ENCODE measurements around the gene CARS1. TPM values are rescaled to one million over a fixed set of nuclear protein-coding genes. Genes with fewer than 3 reads are reported as not detected.
"Not testable (repeated sequence)": the region's sequence is repeated elsewhere in the genome, so short reads cannot be mapped to it uniquely, and the experiment has no call there.

Gene CARS1
- total and polyA plus RNA-seq, 9 donors: 12.5 to 148 (median 17.6) TPM

DNA sequence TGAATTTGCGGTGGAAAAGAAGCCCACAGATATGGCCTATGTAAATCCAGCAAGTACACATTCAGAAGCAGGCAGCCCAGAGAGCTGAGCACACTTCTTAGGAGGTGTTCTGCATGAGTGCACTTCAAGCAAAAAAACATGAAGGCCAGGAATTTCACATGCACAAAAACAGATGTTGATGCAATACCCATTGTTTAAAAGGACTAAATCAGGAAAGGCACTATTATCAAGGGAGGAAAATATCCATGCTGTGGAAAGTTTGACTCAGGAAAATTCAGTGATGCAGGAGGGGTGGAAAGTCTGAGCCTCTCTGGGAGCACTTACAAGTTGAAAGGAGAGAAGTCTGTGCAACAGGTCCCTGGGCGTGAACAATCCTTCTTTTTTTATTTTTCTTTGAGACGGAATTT lies 15.8 kb upstream of the CARS1 start:
- H3K9me3 ChIP-seq: no peaks in the 10 kb centered on the region
- H3K27ac ChIP-seq: no peak overlapping the region
- 58 to 66% (median 62%) methylated on average over 3 of the region's 3 CpGs for WGBS, 3 donors
- no peak for TF ChIP-seq POLR2A (IDR thresholded peaks at IDR 0.05)
- TF ChIP-seq, protein P1, sequence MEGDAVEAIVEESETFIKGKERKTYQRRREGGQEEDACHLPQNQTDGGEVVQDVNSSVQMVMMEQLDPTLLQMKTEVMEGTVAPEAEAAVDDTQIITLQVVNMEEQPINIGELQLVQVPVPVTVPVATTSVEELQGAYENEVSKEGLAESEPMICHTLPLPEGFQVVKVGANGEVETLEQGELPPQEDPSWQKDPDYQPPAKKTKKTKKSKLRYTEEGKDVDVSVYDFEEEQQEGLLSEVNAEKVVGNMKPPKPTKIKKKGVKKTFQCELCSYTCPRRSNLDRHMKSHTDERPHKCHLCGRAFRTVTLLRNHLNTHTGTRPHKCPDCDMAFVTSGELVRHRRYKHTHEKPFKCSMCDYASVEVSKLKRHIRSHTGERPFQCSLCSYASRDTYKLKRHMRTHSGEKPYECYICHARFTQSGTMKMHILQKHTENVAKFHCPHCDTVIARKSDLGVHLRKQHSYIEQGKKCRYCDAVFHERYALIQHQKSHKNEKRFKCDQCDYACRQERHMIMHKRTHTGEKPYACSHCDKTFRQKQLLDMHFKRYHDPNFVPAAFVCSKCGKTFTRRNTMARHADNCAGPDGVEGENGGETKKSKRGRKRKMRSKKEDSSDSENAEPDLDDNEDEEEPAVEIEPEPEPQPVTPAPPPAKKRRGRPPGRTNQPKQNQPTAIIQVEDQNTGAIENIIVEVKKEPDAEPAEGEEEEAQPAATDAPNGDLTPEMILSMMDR (IDR thresholded peaks at IDR 0.05): no peak
- TF ChIP-seq EP300 (IDR thresholded peaks at IDR 0.05): no peak
- H3K4me1 ChIP-seq (ENCODE audit: insufficient read depth): no peaks in the 10 kb centered on the region
- no peaks in the 10 kb centered on the region for H3K36me3 ChIP-seq
- DNase-seq: no peak
- no peaks in the 10 kb centered on the region for H3K27me3 ChIP-seq
- intact Hi-C loops (cut with DNase I): no loop called here
- no peak overlapping the region for H3K4me3 ChIP-seq

DNA sequence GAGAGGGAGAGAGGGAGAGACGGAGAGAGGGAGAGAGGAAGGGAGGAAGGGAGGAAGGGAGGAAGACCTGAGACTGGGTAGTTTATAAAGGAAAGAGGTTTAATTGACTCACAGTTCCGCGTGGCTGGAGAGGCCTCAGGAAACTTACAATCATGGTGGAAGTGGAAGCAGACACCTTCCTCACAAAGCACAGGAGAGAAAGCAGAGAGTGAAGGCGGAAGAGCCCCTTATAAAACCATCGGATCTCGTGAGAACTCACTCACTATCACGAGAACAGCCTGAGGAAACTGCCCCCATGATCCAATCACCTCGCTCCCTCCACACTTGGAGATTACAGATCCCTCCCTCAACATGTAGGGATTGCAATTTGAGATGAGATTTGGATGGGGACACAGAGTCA lies 12.2 kb upstream of the CARS1 start:
- WGBS, 3 donors: 74 to 78% (median 78%) methylated on average over 7 to 8 of the region's 8 CpGs
- TF ChIP-seq, protein P1 (IDR thresholded peaks at IDR 0.05): no peak
- TF ChIP-seq EP300 (IDR thresholded peaks at IDR 0.05) (no peak), POLR2A (IDR thresholded peaks at IDR 0.05) (no peak)
- intact Hi-C loops (cut with DNase I): no loop called here
- no peak overlapping the region for H3K4me3 ChIP-seq
- no peaks in the 10 kb centered on the region for H3K36me3 ChIP-seq
- H3K9me3 ChIP-seq: no peaks in the 10 kb centered on the region
- DNase-seq: no peak
- no peaks in the 10 kb centered on the region for H3K4me1 ChIP-seq (ENCODE audit: insufficient read depth)
- no peak overlapping the region for H3K27ac ChIP-seq
- no peaks in the 10 kb centered on the region for H3K27me3 ChIP-seq

DNA sequence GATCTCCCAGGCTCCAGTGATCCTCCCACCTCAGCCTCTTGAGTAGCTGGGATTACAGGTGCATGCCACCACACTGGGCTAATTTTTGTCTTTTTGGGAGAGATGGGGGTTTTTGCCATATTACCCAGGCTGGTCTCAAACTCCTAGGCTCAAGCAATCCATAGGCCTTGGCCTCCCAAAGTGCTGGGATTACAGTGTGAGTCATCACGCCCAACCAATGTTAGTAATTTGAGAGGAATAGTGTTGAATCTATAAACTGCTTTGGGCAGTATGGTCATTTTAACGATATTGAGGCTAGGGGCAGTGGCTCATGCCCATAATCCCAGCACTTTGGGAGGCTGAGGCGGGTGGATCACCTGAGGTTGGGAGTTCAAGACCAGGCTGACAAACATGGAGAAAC lies 9.1 kb upstream of the CARS1 start:
- H3K27ac ChIP-seq; H3K4me1 ChIP-seq (ENCODE audit: insufficient read depth); H3K4me3 ChIP-seq; DNase-seq; H3K9me3 ChIP-seq; intact Hi-C loops (cut with DNase I); H3K36me3 ChIP-seq; H3K27me3 ChIP-seq: not testable (repeated sequence)
- WGBS, 3 donors: 92 to 96% (median 93%) methylated on average over 3 of the region's 3 CpGs

DNA sequence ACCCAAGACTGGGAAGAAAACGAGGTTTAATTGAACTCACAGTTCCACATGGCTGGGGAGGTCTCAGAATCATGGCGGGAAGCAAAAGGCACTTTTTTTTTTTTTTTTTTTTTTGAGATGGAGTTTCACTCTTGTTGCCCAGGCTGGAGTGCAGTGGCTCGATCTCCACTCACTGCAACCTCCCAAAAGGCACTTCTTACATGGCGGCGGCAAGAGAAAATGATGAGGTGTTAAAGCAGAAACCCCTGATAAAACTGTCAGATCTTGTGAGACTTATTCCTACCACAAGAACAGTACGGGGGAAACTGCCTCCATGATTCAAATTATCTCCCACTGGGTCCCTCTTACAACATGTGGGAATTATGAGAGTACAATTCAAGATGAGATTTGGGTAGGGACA lies 7.5 kb upstream of the CARS1 start:
- H3K4me1 ChIP-seq (ENCODE audit: insufficient read depth); H3K27ac ChIP-seq; DNase-seq; H3K4me3 ChIP-seq; H3K9me3 ChIP-seq; H3K27me3 ChIP-seq; intact Hi-C loops (cut with DNase I); H3K36me3 ChIP-seq: not testable (repeated sequence)
- 81 to 90% (median 90%) methylated on average over 6 of the region's 6 CpGs for WGBS, 3 donors

DNA sequence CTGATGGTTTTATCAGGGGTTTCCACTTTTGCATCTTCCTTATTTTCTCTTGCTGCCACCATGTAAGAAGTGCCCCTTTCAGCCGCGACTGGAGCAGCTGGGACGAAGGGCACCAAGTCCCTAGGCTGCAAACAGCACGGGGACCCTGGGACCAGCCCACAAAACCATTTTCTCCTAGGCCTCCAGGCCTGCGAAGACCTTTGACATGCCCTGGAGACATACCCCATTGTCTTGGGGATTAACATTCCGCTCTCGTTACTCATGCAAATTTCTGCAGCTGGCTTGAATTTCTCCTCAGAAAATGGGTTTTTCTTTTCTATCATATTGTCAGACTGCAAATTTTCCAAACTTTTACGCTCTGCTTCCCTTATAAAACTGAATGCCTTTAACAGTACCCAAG lies 6.7 kb upstream of the CARS1 start:
- H3K9me3 ChIP-seq; H3K4me1 ChIP-seq (ENCODE audit: insufficient read depth); H3K27ac ChIP-seq; H3K36me3 ChIP-seq; H3K27me3 ChIP-seq; intact Hi-C loops (cut with DNase I); DNase-seq; H3K4me3 ChIP-seq: not testable (repeated sequence)
- 76 to 80% (median 77%) methylated on average over 8 of the region's 8 CpGs for WGBS, 3 donors

DNA sequence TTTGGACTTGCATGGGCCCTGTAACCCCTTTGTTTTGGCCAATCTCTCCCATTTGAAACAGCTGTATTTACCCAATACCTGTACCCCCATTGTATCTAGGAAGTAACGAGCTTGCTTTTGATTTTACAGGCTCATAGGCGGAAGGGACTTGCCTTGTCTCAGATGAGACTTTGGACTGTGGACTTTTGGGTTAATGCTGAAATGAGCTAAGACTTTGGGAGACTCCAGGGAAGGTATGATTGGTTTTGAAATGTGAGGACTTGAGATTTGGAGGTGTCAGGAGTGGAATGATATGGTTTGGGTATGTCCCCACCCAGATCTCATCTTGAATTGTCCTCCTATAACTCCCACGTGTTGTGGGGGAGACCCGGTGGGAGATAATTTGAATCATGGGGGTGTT lies 6.2 kb upstream of the CARS1 start:
- intact Hi-C loops (cut with DNase I); H3K27ac ChIP-seq; H3K4me3 ChIP-seq; H3K36me3 ChIP-seq; H3K4me1 ChIP-seq (ENCODE audit: insufficient read depth); H3K27me3 ChIP-seq; H3K9me3 ChIP-seq; DNase-seq: not testable (repeated sequence)
- WGBS, 3 donors: 72 to 79% (median 79%) methylated on average over 4 of the region's 4 CpGs

DNA sequence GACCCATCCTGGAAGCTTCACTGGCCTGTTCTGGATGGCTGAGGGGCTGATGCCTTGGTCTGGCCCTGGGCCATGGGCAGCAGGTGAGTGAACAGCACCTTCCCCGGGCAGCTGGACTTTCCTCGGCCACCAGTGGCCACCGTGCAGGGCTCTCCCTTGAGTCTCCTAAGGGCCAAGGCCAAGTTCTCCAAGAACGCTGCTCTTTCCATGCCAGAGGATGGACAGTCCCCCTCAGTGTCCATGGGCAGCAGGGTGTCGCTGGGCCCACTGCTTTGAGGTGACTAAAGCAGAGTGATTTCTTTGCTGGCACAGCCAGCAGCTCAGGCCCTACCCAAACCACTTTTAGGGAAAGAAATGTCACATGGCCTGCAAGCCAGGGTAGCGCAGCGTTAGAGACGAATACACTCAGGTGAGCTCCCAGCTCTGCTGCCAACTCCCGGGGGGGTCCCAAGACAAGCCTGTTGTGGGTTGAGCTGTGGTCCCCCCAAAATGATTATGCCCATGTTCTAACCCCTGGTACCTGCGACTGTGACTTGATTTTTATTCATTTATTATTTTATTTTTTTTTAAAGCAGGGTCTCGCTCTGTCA lies 3.3 kb upstream of the CARS1 start:
- intact Hi-C loops (cut with DNase I): no loop called here
- H3K4me3 ChIP-seq: no peak overlapping the region
- H3K4me1 ChIP-seq (ENCODE audit: insufficient read depth): peaks cover 4% of the 10 kb centered on the region
- H3K27me3 ChIP-seq: no peaks in the 10 kb centered on the region
- DNase-seq: no peak
- TF ChIP-seq POLR2A (IDR thresholded peaks at IDR 0.05) (no peak), EP300 (IDR thresholded peaks at IDR 0.05) (no peak)
- TF ChIP-seq, protein P1 (IDR thresholded peaks at IDR 0.05): no peak
- no peak overlapping the region for H3K27ac ChIP-seq
- H3K36me3 ChIP-seq: no peaks in the 10 kb centered on the region
- WGBS, 3 donors: 81 to 85% (median 84%) methylated on average over 11 of the region's 11 CpGs
- no peaks in the 10 kb centered on the region for H3K9me3 ChIP-seq

Measured in ovary (tissue), 9 donors.